CD4-positive, alpha-beta T cell treated with Interleukin-6 at 100 ng/mL for 8 hours (primary cell): ENCODE measurements around the gene ECD.

Experiments used
- DNase-seq: peaks from one replicate; pipeline ENCODE4 v3.0.0-alpha.2; 2020; ENCODE audit warnings: mixed read lengths, low spot score

ECD gene

DNA sequence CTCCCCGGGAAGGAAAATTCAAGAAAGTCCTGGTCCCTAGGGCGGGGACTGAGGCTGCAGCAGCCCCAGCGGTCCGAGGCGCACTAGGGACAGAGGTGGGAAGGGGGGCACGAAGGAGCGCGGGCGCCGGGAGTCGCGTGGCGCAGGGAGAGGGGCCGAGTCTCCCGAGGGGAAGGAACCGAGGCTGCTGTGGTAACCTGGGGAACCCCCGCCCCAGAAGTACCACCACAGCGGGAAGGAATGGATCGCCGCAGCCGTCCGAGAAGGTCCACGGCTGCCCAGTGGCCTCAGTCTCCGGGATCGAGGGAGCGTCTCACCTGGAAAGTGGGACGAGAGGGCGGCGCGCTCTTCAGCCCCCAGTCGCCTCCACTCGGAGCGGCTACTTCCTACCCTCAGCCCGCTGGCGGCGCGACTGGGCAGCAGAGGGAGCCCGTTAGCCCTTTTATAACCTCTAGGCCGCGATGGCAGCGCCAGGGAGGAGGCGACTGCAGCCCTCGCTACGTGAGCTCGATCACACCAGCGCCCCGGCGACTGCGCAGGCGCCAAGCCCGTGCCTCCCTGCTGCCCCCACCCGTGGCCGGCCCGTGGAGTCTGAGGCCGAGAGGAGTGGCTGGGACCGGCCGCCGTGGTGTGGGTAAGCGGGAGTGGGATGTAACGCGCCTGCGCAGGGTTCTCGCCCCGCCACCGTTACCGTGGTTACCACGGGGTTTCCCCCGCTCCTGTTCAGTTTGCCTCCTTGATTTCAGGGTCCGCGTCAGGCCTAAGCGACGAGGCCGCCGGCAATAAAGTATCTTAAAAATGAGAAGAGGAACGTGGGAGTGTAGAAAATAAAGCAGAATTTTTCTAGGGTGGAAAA, 71.1 kb downstream of the ECD start, which contains the start of gene P4HA1:
TSS of gene P4HA1 (minus strand) at position 418 of the 856 bp plus-strand sequence. CDS start 21,983 bp downstream, outside the sequence.
- DNase-seq, result peak; percentile 99

GRCh38 chr10:73096041-73096448, 71.8 kb downstream of the ECD start:
- DNase-seq, result peak; percentile 57

DNA sequence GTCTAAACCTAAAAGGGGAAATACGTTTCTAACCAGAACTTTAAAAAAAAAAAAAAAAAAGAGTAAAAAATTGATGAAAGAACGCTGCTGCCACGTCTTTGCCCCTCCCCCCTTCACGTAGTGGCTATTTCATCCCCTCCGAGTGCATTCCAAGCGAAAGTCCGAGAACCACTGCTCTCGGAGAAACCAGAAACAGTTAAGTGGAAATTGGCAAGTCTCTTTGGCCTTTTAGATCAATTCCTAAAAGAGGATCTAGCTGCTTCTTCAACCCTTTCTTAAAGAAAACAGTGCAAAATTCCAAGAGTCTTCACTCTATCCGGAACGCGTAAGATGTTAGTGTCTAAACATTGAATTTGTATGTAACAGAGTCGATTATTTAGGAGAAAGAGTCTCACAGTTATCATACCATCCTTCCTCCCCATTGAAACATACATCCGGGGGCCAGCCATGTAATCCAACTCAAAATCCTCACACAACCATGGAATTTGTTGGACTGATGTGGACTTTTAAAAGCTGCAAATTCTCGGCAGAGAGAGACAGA, 72.3 kb downstream of the ECD start:
- peak; percentile 10 for DNase-seq

DNA sequence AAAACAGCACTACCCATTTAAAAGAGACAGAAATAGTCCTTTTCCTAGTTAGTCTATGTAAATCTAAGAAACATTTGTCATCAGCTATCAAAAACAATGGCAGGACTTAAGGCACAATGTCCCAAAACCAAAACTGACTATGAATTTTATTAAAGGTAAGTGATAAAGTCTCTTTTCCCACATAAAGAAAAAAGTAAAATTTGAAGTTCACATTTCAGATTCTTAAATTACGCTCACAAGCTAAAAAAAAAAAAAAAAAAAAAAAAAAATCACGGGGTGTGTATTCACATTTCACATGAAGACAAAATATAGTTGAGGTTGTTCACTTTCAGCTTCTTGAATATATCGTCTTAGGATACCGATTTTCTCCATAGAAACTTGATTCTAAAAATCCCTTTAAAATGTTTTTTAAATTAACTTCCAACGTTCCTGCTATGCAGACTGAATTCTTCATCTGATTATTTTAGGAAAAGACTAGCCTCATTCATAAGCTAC, 72.8 kb downstream of the ECD start:
- DNase-seq, result no peak

DNA sequence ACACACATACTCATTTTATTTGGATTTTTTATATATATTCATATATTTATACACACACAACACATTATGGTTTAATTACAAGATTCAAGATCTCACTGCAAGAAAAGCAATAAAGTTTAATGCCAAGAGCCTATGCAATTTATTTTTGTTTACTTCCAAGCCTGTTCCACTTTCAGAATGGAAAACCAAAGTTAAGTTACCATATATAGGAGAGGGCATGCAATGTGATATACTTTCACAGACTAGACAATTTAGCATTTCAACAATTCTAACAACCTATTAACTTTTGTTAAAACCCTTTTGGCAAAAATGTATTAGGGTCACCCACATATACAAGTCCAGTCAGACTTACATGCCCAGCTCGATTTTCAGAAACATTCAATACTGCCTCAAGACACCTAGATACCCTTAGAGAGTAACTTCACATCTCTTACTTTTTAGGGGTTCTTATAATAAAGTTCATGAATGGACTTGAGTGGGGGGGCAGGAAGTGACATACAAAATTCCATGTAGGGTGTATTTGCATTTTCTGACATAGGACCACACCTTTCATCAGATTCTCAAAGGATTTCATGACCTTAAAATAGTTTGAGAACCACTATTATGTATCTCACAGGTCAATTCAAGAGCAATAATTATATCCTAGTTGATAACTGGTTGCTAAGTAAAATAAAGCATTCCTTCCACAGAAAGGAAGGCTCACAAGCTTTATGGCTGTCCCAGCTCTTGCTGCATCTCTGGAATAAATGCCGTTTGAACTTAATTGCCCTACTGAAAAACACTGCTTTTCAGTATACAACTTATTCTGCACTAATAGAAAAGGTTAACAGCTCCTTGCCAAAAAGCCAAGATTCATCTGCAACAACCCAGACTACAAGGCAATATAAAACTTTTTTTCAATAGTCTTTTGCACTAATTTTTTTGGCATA, 73.6 kb downstream of the ECD start:
- no peak for DNase-seq

DNA sequence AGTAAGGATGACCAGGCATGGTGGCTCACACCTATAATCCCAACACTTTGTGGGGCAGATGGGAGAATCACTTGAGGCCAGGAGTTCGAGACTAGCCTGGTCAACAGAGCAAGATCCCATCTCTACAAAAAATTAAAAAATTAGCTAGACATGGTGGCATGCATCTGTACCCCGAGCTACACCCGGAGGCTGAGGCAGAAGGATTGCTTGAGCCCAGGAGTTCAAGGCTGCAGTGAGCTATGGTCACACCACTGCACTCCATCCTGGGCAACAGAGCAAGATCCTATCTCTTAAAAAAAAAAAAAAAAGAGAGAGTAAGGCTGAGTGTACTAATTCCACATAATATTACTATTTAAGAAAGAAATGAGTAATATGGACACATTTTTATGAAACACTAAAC, 75.0 kb downstream of the ECD start:
- no peak for DNase-seq

GRCh38 chr10:73088304-73088703, 79.5 kb downstream of the ECD start:
- no peak for DNase-seq

GRCh38 chr10:73086816-73087215, 81.0 kb downstream of the ECD start:
- no peak for DNase-seq

DNA sequence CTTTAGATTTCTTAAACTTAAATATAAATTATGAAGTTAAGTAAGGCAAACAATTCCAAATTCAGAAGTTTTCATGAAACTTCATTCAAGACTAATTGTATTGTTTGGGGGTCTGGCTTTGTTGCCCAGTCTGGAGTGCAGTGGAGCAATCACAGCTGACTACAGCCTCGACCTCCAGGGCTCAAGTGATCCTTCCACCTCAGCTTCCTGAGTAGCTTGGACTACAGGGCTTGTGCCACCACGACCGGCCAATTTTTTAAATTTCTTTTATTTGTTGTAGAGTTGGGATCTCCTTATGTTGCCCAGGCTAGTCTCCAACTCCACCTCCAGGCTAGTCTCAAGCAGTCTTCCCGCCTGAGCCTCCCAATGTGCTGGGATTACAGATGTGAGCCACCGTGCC, 83.6 kb downstream of the ECD start:
- no peak for DNase-seq
